Caco-2 (cell line): ENCODE measurements around the gene RASGRF2. TPM values are rescaled to one million over a fixed set of nuclear protein-coding genes. Genes with fewer than 3 reads are reported as not detected.
"Not testable (repeated sequence)": the region's sequence is repeated elsewhere in the genome, so short reads cannot be mapped to it uniquely, and the experiment has no call there.

Source experiments
- BruUV-seq: library from RNA; stranded (reverse); fragments of 400-500 nt; replicated peaks from 2 replicates; lab custom pipeline; 2021; lab: Mats Ljungman, UMichigan
- CTCF ChIA-PET: fragments of 300-600 bp; sonication (Branson Sonifier 250); formaldehyde crosslinking; loops from one replicate; lab custom pipeline; 2022; ENCODE audit warnings: antibody characterized with exemption; lab: Charles Lee
- POLR2A ChIA-PET: fragments of 300-600 bp; sonication (Branson Sonifier 250); formaldehyde crosslinking; loops from one replicate; lab custom pipeline; 2022; ENCODE audit warnings: antibody characterized with exemption; lab: Charles Lee
- DNase-seq, 2 experiments: peaks; one replicate each; pipeline versions ENCODE4 v3.0.0 to v3.0.0-alpha.2; 2020 to 2022
- H3K27me3 ChIP-seq: replicated peaks from 2 replicates; pipeline ENCODE4 v1.6.0; 2011; ENCODE audit warnings: low read length; ENCODE audit not compliant: control insufficient read depth, insufficient read depth
- H3K36me3 ChIP-seq: 2 replicates; pipeline ENCODE4 v1.5.1; 2011; ENCODE audit warnings: low read length; ENCODE audit not compliant: control insufficient read depth, insufficient read depth
- H3K4me1 ChIP-seq: fragments of 250-450 bp; sonication (Bioruptor Pico); 2 replicates; pipeline ENCODE4 v1.5.1; 2020; ENCODE audit warnings: mild to moderate bottlenecking
- H3K4me3 ChIP-seq: 2 replicates; pipeline ENCODE4 v1.5.1; 2011; ENCODE audit warnings: low read depth, mild to moderate bottlenecking, control low read depth, low read length
- H3K9me3 ChIP-seq: fragments of 250-450 bp; sonication (Bioruptor Pico); 2 replicates; pipeline ENCODE4 v1.5.1; 2020; ENCODE audit warnings: mild to moderate bottlenecking, moderate library complexity
- H3K27ac Mint-ChIP-seq: one replicate; pipeline ENCODE4 v1.8.0; 2022; ENCODE audit warnings: mixed read lengths; ENCODE audit not compliant: unreplicated experiment
- H3K27me3 Mint-ChIP-seq: one replicate; pipeline ENCODE4 v1.8.0; 2022; ENCODE audit warnings: mixed read lengths; ENCODE audit not compliant: insufficient read depth, unreplicated experiment
- H3K36me3 Mint-ChIP-seq: one replicate; pipeline ENCODE4 v1.8.0; 2022; ENCODE audit warnings: mild to moderate bottlenecking, mixed read lengths; ENCODE audit not compliant: insufficient read depth, unreplicated experiment
- H3K4me1 Mint-ChIP-seq: one replicate; pipeline ENCODE4 v1.8.0; 2022; ENCODE audit warnings: low read depth, mixed read lengths; ENCODE audit not compliant: unreplicated experiment
- H3K4me3 Mint-ChIP-seq: one replicate; pipeline ENCODE4 v1.8.0; 2022; ENCODE audit warnings: mild to moderate bottlenecking, moderate library complexity, mixed read lengths; ENCODE audit not compliant: unreplicated experiment
- H3K9me3 Mint-ChIP-seq: one replicate; pipeline ENCODE4 v1.8.0; 2022; ENCODE audit warnings: mixed read lengths; ENCODE audit not compliant: unreplicated experiment
- intact Hi-C: fragments of 100-400 bp; cut with micrococcal nuclease; formaldehyde crosslinking; loops from one replicate; pipeline ENCODE4 v1.10.0; 2022; ENCODE audit not compliant: unreplicated experiment
- total RNA-seq: library from RNA; stranded (reverse); gene quantifications from 2 replicates; pipeline ENCODE4 v1.2.3, GENCODE V29; 2022
- TF ChIP-seq, protein P1 (sequence below), 2 experiments: fragments of 200-600 bp in 1 of 2; IDR thresholded peaks; 1 replicate in 1 of 2; 2 replicates in 1 of 2; pipeline versions ENCODE4 v1.5.1 to v1.8.0; 2011 to 2022; ENCODE audit warnings: antibody characterized with exemption in 1 of 2, control low read depth in 1 of 2, inconsistent platforms in 1 of 2, low read depth in 1 of 2, low read length in 1 of 2, mild to moderate bottlenecking in 1 of 2, moderate library complexity in 1 of 2; ENCODE audit not compliant: insufficient read depth in 1 of 2, severe bottlenecking in 1 of 2, unreplicated experiment in 1 of 2

The RASGRF2 gene
- total RNA-seq, 1 experiment from 2014 or later: 23.1 TPM

DNA sequence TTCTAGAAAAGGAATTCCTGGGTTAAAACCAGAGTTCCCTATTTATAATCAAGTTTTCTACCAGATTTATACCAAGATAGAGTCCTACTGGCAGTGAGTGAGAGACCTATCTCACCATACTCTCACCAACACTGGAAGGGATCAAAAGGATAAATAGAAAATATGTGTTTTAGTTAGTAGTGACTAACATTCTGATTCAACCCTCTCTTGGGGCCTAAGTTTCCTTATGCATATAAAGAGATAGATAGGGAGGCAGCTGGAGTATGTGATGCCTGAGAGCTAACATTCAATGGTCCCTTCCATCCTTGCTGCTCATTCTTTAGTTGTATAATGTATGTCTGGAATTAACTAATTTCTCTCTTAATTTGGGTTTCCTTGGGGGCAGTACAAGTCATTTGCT, 304.9 kb downstream of the RASGRF2 start:
- Histone ChIP-seq H3K4me3 (no peak overlapping the region), H3K4me1 (peaks cover 18% of the 10 kb centered on the region), H3K27me3 (no peaks in the 10 kb centered on the region), H3K9me3 (no peaks in the 10 kb centered on the region), H3K36me3 (no peaks in the 10 kb centered on the region)
- H3K36me3 Mint-ChIP-seq: no peaks in the 10 kb centered on the region
- H3K4me3 Mint-ChIP-seq: no peak overlapping the region
- peaks cover 13% of the 10 kb centered on the region for H3K9me3 Mint-ChIP-seq
- TF ChIP-seq, protein P1, sequence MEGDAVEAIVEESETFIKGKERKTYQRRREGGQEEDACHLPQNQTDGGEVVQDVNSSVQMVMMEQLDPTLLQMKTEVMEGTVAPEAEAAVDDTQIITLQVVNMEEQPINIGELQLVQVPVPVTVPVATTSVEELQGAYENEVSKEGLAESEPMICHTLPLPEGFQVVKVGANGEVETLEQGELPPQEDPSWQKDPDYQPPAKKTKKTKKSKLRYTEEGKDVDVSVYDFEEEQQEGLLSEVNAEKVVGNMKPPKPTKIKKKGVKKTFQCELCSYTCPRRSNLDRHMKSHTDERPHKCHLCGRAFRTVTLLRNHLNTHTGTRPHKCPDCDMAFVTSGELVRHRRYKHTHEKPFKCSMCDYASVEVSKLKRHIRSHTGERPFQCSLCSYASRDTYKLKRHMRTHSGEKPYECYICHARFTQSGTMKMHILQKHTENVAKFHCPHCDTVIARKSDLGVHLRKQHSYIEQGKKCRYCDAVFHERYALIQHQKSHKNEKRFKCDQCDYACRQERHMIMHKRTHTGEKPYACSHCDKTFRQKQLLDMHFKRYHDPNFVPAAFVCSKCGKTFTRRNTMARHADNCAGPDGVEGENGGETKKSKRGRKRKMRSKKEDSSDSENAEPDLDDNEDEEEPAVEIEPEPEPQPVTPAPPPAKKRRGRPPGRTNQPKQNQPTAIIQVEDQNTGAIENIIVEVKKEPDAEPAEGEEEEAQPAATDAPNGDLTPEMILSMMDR (IDR thresholded peaks at IDR 0.05; ENCODE audit: insufficient read depth in 1 of 2, low read depth in 1 of 2, low read length in 1 of 2, severe bottlenecking in 1 of 2, unreplicated experiment in 1 of 2): no peak
- H3K4me1 Mint-ChIP-seq: peaks cover 16% of the 10 kb centered on the region
- ChIA-PET POLR2A (no interaction called here), CTCF (no interaction called here)
- no peak overlapping the region for H3K27ac Mint-ChIP-seq
- intact Hi-C loops: no loop called here
- no TSS peak for BruUV-seq
- no peaks in the 10 kb centered on the region for H3K27me3 Mint-ChIP-seq
- DNase-seq: no peak

DNA sequence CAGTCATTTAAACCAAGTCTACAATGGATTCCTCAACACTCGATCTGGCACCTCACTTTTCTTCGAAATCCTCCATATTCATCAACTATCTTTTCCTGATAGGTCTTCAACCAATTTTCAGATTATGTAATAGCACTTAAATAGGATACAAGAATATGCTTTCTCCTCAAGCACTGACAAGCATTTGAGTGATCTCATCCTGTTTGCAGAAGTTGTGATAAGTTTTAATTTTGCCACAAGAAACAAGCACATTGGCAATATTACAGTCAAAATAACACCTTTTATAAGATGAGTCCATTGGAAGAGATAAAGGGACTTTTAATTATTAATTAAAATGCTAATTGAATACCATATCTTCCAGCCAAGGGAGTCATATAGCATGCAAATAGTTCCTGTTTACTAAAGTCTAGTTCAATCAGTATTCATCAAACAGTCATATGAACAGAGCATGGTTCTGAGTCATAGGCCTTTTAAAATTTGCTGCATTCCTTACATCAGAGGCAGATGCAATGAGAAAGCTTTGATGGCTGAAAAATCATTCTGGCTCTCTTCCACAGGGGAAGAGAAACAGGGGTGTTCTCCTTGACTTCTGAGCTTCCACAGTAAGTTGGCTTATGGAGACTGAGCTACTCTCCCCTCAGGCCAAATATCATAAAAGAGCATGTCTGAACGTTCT, 308.5 kb downstream of the RASGRF2 start:
- Histone ChIP-seq H3K36me3 (no peaks in the 10 kb centered on the region), H3K4me3 (no peak overlapping the region), H3K4me1 (peaks cover 24% of the 10 kb centered on the region), H3K9me3 (no peaks in the 10 kb centered on the region), H3K27me3 (no peaks in the 10 kb centered on the region)
- POLR2A ChIA-PET: no interaction called here
- BruUV-seq: no TSS peak
- H3K27ac Mint-ChIP-seq: peak overlapping the region; percentile 66
- no peak for DNase-seq
- H3K9me3 Mint-ChIP-seq: peaks cover 13% of the 10 kb centered on the region
- no peaks in the 10 kb centered on the region for H3K27me3 Mint-ChIP-seq
- CTCF ChIA-PET: no interaction called here
- no peak overlapping the region for H3K4me3 Mint-ChIP-seq
- peaks cover 3% of the 10 kb centered on the region for H3K36me3 Mint-ChIP-seq
- intact Hi-C loops: no loop called here
- H3K4me1 Mint-ChIP-seq: peaks cover 23% of the 10 kb centered on the region
- TF ChIP-seq, protein P1 (IDR thresholded peaks at IDR 0.05; ENCODE audit: insufficient read depth in 1 of 2, low read depth in 1 of 2, low read length in 1 of 2, severe bottlenecking in 1 of 2, unreplicated experiment in 1 of 2): no peak

DNA sequence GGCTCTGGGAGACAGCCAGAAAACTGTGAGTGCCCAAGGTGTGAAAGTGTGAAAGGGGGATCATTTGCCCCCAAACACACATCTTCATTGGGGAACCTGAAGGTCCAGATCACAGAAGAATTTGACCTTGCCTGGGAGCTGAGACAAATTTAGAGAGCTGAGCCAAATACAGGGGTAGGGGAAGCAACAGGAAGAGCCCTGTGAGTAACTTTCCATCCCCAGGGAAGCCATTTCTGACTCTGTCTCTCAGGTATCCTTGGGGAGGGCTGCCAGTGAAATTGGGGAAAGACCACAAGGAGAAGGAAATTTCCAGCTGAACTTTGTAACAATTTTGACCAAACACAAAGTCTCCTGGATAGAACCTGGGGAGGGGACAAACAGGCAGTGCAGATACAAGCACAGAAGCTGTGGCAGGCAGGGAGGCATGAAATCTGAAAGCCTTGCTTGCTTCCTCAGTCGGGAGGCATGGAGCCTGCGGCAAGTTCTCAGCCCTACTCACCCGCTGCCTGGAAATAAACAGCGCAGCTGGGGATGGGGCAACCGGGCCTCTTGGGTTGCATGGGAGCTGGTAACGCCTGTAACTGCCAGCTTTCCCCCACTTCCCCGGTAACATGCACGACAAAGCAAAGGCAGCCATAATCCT, 309.7 kb downstream of the RASGRF2 start:
- intact Hi-C loops: no loop called here
- H3K27me3 ChIP-seq: no peaks in the 10 kb centered on the region
- no peak for DNase-seq
- H3K36me3 ChIP-seq: no peaks in the 10 kb centered on the region
- POLR2A ChIA-PET: no interaction called here
- H3K4me3 ChIP-seq: no peak overlapping the region
- Mint-ChIP-seq H3K4me1 (peaks cover 23% of the 10 kb centered on the region), H3K27ac (peak overlapping the region; percentile 72), H3K27me3 (no peaks in the 10 kb centered on the region), H3K9me3 (peaks cover 25% of the 10 kb centered on the region), H3K4me3 (no peak overlapping the region), H3K36me3 (peaks cover 10% of the 10 kb centered on the region)
- TF ChIP-seq, protein P1 (IDR thresholded peaks at IDR 0.05; ENCODE audit: insufficient read depth in 1 of 2, low read depth in 1 of 2, low read length in 1 of 2, severe bottlenecking in 1 of 2, unreplicated experiment in 1 of 2): no peak
- no TSS peak for BruUV-seq
- CTCF ChIA-PET: interaction anchor here (1.8 kb wide), 1 partner anchor 29 kb away, joined by 4 read pairs; no protein-coding TSS in a partner anchor
- peaks cover 24% of the 10 kb centered on the region for H3K4me1 ChIP-seq
- no peaks in the 10 kb centered on the region for H3K9me3 ChIP-seq

DNA sequence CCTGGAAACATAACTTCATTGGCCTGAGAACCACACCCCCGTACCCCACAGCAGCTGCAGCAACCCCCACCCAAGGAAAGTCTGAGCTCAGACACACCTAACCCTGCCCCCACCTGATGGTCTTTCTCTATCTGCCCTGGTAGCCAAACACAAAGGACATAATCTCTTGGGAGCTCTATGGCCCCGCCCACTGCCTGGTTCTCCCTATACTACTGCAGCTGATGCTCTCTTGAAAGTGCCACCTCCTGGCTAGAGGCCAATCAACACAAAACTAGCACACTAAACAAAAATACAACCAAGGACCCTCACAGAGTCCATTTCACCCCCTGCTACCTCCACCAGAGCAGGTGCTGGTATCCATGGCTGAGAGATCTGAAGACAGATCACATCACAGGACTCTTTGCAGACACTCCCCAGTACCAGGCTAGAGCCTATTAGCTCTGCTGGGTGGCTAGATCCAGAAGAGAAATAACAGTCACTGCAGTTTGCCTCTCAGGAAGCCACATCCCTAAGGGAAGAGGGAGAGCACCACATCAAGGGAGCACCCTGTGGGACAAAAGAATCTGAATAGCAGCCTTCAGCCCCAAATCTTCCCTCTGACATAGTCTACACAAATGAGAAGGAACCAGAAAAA, 310.3 kb downstream of the RASGRF2 start:
- H3K27me3 ChIP-seq, H3K4me3 ChIP-seq, intact Hi-C loops, POLR2A ChIA-PET, H3K4me3 Mint-ChIP-seq, BruUV-seq, H3K9me3 ChIP-seq, H3K27me3 Mint-ChIP-seq, H3K36me3 Mint-ChIP-seq, DNase-seq, H3K36me3 ChIP-seq: not testable (repeated sequence)
- H3K27ac Mint-ChIP-seq: peak overlapping the region; percentile 72
- CTCF ChIA-PET: interaction anchor here (1.8 kb wide), 1 partner anchor 29 kb away, joined by 4 read pairs; no protein-coding TSS in a partner anchor
- peaks cover 24% of the 10 kb centered on the region for H3K4me1 ChIP-seq
- H3K4me1 Mint-ChIP-seq: peaks cover 23% of the 10 kb centered on the region
- H3K9me3 Mint-ChIP-seq: peaks cover 32% of the 10 kb centered on the region
